GM10266 (cell line): ENCODE results near the gene ANKRD27.
A peak's percentile ranks its signal among the peaks of the same experiment; 100 is the strongest.
"Not testable (repeated sequence)": the region's sequence is repeated elsewhere in the genome, so short reads cannot be mapped to it uniquely, and the experiment has no call there.

Experiments
- DNase-seq: peaks from one replicate; pipeline ENCODE4 v3.0.0; 2012; ENCODE audit errors: extremely low spot score
- CTCF ChIP-seq: IDR thresholded peaks from 2 replicates; pipeline ENCODE4 v1.5.1; 2012; ENCODE audit warnings: mild to moderate bottlenecking, low read depth; ENCODE audit not compliant: control insufficient read depth, insufficient read depth; ENCODE audit errors: missing control alignments

ANKRD27 gene

GRCh38 chr19:32598022-32598421 is 77.0 kb downstream of the ANKRD27 start:
- no peak for TF ChIP-seq CTCF
- no peak for DNase-seq

DNA sequence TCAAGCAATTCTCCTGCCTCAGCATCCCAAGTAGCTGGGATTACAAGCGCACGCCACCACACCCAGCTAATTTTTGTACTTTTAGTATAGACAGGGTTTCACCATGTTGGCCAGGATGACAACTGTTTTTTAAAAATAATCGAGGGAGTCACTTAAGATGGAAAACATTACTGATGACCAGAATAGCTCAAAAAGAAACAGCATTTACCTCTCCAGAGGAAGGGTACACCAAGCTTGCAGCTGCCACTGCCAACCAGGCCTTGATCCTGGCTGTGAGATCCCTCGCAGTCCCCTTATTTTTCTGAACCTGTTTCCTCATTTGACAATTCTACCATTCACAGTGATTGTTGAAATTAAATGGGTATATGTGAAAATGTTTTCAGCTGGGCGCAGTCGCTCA is 79.5 kb downstream of the ANKRD27 start:
- no peak for DNase-seq
- TF ChIP-seq CTCF: no peak

- no peak for DNase-seq
- no peak for TF ChIP-seq CTCF
These were observed 81.0 kb downstream of the ANKRD27 start for GRCh38 chr19:32594021-32594420.

DNA sequence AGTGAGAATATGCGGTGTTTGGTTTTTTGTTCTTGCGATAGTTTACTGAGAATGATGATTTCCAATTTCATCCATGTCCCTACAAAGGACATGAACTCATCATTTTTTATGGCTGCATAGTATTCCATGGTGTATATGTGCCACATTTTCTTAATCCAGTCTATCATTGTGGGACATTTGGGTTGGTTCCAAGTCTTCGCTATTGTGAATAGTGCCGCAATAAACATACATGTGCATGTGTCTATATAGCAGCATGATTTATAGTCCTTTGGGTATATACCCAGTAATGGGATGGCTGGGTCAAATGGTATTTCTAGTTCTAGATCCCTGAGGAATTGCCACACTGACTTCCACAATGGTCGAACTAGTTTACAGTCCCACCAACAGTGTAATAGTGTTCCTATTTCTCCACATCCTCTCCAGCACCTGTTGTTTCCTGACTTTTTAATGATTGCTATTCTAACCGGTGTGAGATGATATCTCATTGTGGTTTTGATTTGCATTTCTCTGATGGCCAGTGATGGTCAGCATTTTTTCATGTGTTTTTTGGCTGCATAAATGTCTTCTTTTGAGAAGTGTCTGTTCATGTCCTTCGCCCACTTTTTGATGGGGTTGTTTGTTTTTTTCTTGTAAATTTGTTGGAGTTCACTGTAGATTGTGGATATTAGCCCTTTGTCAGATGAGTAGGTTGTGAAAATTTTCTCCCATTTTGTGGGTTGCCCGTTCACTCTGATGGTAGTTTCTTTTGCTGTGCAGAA is 87.1 kb downstream of the ANKRD27 start:
- not testable (repeated sequence) for DNase-seq

- no peak for DNase-seq
- no peak for TF ChIP-seq CTCF
These were observed 93.2 kb downstream of the ANKRD27 start for GRCh38 chr19:32581705-32582179.

DNA sequence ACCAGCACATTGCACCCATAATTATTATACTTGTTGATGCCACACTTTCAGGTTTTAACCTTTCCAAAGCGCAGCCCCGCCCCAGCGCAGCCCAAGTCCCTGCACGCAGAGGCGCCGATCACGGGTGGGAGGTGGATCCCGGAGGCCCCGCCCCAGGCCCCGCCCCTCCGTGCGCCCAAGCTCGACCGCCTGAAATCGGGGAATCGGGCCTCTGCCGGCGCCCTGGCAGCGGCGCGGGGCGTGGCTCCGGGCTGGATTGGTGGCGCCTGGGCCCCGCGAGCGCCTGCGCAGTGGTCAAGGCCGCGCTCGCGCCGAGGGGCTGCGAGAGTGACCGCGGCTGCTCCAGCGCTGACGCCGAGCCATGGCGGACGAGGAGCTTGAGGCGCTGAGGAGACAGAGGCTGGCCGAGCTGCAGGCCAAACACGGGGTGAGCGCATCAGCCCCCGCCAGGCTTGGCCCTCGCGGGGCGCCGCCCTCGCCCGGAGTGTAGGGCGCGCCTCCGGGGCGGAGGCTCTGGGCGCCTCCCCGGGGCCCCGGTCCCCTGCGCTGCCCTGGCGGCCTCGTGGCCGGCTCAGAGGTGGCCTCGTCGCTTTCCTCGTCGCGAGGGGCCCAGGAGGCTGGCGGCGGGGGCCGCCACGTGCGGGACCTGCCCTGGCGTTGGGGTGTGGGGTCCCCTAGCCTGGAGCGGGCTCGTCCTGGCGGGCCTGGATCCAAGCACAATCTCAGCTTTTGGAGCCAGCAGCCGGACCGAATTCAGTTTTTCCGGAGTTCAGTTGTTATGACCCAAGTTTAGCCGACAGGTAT is 93.9 kb downstream of the ANKRD27 start, which contains the start of gene PDCD5:
PDCD5 (plus strand) TSS at position 290 of the 804 bp plus-strand sequence; CDS start at position 362, 72 bp downstream.
- no peak for TF ChIP-seq CTCF
- peak; percentile 99 for DNase-seq

GRCh38 chr19:32580353-32580900 is 94.6 kb downstream of the ANKRD27 start:
- no peak for TF ChIP-seq CTCF
- DNase-seq: no peak
